Left renal pelvis (tissue), 4 donors: Measurements from ENCODE around the gene NXF1. TPM values are rescaled to one million over a fixed set of nuclear protein-coding genes. Genes with fewer than 3 reads are reported as not detected.

Source experiments
- DNase-seq, 4 donors: peaks; one replicate each; pipeline ENCODE4 v3.0.0-alpha.2; 2013; ENCODE audit warnings: low read depth in 4 of 4, low spot score in 3 of 4
- polyA plus RNA-seq, 4 donors: library from polyadenylated mRNA; unstranded; fragments of 120-200 nt; gene quantifications; one replicate each; pipeline ENCODE4 v1.2.1, GENCODE V29; 2013; ENCODE audit not compliant: insufficient read length in 4 of 4

The NXF1 gene
- polyA plus RNA-seq, 4 donors = 109 to 125 (median 121) TPM

DNA sequence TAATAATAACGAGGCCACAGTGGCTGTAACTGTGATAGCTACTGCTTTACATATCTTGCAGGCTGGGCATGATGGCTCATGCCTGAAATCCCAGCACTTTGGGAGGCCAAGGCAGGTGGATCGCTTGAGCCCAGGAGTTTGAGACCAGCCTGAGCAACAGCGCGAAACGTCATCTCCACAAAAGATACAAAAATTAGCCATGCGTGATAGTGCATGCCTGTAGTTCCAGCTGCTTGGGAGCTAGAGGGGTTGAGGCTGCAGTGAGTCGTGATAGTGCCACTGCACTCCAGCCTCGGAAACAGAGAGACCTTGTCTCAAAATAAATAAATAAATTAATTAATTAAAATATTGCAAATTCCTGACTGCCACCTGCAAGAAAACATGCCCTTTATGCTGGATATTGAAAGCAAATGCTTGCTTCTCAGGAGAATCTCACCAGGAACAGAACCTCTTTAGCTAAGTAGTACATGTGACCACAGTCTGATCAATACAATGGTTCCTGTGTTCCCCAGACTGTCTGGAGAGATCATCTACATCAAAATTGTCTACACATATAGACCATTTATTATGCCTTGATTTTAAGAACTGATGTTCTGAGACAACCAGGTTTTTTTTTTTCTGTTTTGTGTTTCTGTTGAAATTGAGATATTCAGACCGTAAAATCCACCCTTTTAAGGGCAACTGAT lies 57.6 kb downstream of the NXF1 start:
- no peak for DNase-seq

Other genes starting within 250 kb of the NXF1 start
- 1,000 to 10,000 TPM; 1,909 to 2,321 (median 2,191) TPM for gene EEF1G, start 231.5 kb downstream of the NXF1 start, polyA plus RNA-seq
- 10 to 100 TPM; 18.7 to 25.0 (median 21.1) TPM for gene TUT1, start 213.9 kb downstream of the NXF1 start, polyA plus RNA-seq
- 100 to 1,000 TPM in 1 of 4 donors, 10 to 100 TPM in 3; 83.7 to 106 (median 94.6) TPM for gene MTA2, start 203.6 kb downstream of the NXF1 start, polyA plus RNA-seq
- gene EML3, start 192.7 kb downstream of the NXF1 start, polyA plus RNA-seq = 10 to 100 TPM; 31.8 to 42.3 (median 38.6) TPM
- 1 to 10 TPM; 3.1 to 6.9 (median 3.6) TPM for gene ROM1, start 192.2 kb downstream of the NXF1 start, polyA plus RNA-seq
- 10 to 100 TPM; 27.2 to 49.9 (median 29.8) TPM for gene B3GAT3, start 183.5 kb downstream of the NXF1 start, polyA plus RNA-seq
- gene GANAB, start 158.8 kb downstream of the NXF1 start, polyA plus RNA-seq = 100 to 1,000 TPM; 363 to 404 (median 379) TPM
- 10 to 100 TPM; 15.7 to 21.6 (median 18.1) TPM for gene INTS5, start 152.1 kb downstream of the NXF1 start, polyA plus RNA-seq
- gene C11orf98, start 140.2 kb downstream of the NXF1 start, polyA plus RNA-seq = 10 to 100 TPM; 44.7 to 64.6 (median 53.5) TPM
- gene CSKMT, start 140.1 kb downstream of the NXF1 start, polyA plus RNA-seq = 1 to 10 TPM; 4.4 to 6.6 (median 6.0) TPM
- gene UQCC3, start 133.8 kb downstream of the NXF1 start, polyA plus RNA-seq = 10 to 100 TPM in 1 of 4 donors, 1 to 10 TPM in 3; 6.0 to 12.6 (median 7.6) TPM
- 1 to 10 TPM; 5.6 to 8.5 (median 6.1) TPM for gene LBHD1, start 133.2 kb downstream of the NXF1 start, polyA plus RNA-seq
- 100 to 1,000 TPM; 109 to 166 (median 156) TPM for gene UBXN1, start 126.4 kb downstream of the NXF1 start, polyA plus RNA-seq
- gene LRRN4CL, start 115.9 kb downstream of the NXF1 start, polyA plus RNA-seq = 1 to 10 TPM in 3 of 4 donors, under 1 TPM in 1; 0.92 to 9.5 (median 1.4) TPM
- 10 to 100 TPM; 48.7 to 71.0 (median 56.2) TPM for gene BSCL2, start 98.0 kb downstream of the NXF1 start, polyA plus RNA-seq
- gene GNG3, start 97.8 kb downstream of the NXF1 start, polyA plus RNA-seq = 1 to 10 TPM; 1.5 to 2.4 (median 1.9) TPM
- 10 to 100 TPM; 71.1 to 91.1 (median 84.8) TPM for gene HNRNPUL2, start 78.0 kb downstream of the NXF1 start, polyA plus RNA-seq
- 10 to 100 TPM; 38.8 to 46.5 (median 44.0) TPM for gene TTC9C, start 77.0 kb downstream of the NXF1 start, polyA plus RNA-seq
- gene ZBTB3, start 51.3 kb downstream of the NXF1 start, polyA plus RNA-seq = 1 to 10 TPM; 3.9 to 8.9 (median 7.6) TPM
- 100 to 1,000 TPM; 102 to 155 (median 145) TPM for gene POLR2G, start 43.9 kb downstream of the NXF1 start, polyA plus RNA-seq
- gene TAF6L, start 34.0 kb downstream of the NXF1 start, polyA plus RNA-seq = 10 to 100 TPM; 19.8 to 43.2 (median 26.6) TPM
- 10 to 100 TPM; 38.8 to 68.4 (median 63.9) TPM for gene TMEM179B, start 18.0 kb downstream of the NXF1 start, polyA plus RNA-seq
- 10 to 100 TPM; 19.4 to 31.0 (median 23.3) TPM for gene TMEM223, start 13.4 kb downstream of the NXF1 start, polyA plus RNA-seq
- 10 to 100 TPM; 53.3 to 57.3 (median 55.5) TPM for gene STX5, start 26.6 kb upstream of the NXF1 start, polyA plus RNA-seq
- gene TEX54, start 27.4 kb upstream of the NXF1 start, polyA plus RNA-seq = under 1 TPM in 3 of 4 donors, not detected in 1; 0.32 to 0.63 (median 0.38) TPM
- gene WDR74, start 34.1 kb upstream of the NXF1 start, polyA plus RNA-seq = 10 to 100 TPM; 30.2 to 50.4 (median 35.3) TPM
- 100 to 1,000 TPM in 3 of 4 donors, 10 to 100 TPM in 1; 81.0 to 207 (median 159) TPM for gene SLC3A2, start 75.5 kb upstream of the NXF1 start, polyA plus RNA-seq
- under 1 TPM in 2 of 4 donors, not detected in 2; 0.05 to 0.40 TPM for gene CHRM1, start 115.9 kb upstream of the NXF1 start, polyA plus RNA-seq
- gene SLC22A6, start 179.5 kb upstream of the NXF1 start, polyA plus RNA-seq = 10 to 100 TPM in 3 of 4 donors, under 1 TPM in 1; 0.22 to 34.7 (median 20.9) TPM
- 10 to 100 TPM in 3 of 4 donors, under 1 TPM in 1; 0.59 to 51.1 (median 32.8) TPM for gene SLC22A8, start 210.4 kb upstream of the NXF1 start, polyA plus RNA-seq